ENCODE results near the gene CD46.

DNA sequence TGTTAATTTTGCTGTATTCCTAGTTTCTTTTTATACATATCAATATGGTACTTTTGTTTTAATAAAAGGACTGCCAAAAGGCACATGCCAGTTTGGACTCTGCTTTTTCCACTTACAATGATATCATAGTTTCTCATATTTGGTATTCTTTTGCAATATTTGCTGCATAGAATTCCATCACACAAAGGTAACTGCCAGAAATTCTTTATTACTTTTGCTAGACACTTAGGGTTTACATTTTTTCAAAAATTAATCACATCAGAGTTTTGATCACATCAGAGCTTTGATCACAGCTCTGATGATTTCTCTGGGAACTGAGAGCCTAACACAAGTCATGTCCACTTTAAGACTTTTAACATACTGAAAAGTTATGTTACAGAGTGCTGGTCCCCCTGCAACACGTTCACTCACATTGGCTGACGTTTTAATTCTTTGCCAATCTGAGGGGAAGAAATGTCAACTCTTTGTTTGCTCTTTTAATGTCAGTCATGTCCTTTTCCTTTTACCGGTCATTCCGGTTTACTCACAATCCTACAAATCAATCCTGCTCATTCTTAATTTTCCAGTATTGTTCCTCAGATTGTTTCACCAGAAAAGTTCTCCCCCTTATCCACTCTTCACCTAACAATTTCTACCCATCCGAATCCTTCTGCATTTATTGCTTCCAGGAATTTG lies 1.1 kb upstream of the CD46 start:
- TF ChIP-seq, protein P1, sequence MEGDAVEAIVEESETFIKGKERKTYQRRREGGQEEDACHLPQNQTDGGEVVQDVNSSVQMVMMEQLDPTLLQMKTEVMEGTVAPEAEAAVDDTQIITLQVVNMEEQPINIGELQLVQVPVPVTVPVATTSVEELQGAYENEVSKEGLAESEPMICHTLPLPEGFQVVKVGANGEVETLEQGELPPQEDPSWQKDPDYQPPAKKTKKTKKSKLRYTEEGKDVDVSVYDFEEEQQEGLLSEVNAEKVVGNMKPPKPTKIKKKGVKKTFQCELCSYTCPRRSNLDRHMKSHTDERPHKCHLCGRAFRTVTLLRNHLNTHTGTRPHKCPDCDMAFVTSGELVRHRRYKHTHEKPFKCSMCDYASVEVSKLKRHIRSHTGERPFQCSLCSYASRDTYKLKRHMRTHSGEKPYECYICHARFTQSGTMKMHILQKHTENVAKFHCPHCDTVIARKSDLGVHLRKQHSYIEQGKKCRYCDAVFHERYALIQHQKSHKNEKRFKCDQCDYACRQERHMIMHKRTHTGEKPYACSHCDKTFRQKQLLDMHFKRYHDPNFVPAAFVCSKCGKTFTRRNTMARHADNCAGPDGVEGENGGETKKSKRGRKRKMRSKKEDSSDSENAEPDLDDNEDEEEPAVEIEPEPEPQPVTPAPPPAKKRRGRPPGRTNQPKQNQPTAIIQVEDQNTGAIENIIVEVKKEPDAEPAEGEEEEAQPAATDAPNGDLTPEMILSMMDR (IDR thresholded peaks at IDR 0.05; ENCODE audit: low read depth, low read length, poor library complexity, severe bottlenecking): no peak
- TF ChIP-seq EZH2phosphoT487 (IDR thresholded peaks at IDR 0.05; ENCODE audit: borderline replicate concordance, low read length): no peak

Measured in DOHH2 (cell line).